Heart left ventricle (tissue), 13 donors: ENCODE results near the gene MACROD1.

ENCODE experiments used
- CTCF ChIP-seq, 12 donors: fragments of 200-600 bp; sonication (generic) in 4 of 12; IDR thresholded peaks; one replicate each; pipeline versions ENCODE4 v1.5.0 to v1.8.0; 2018 to 2022; ENCODE audit warnings: antibody characterized with exemption in 12 of 12, mild to moderate bottlenecking in 5 of 12
- POLR2A ChIP-seq, 2 donors: fragments of 450-650 bp; IDR thresholded peaks; one replicate each; pipeline ENCODE4 v1.6.1; 2017; ENCODE audit warnings: antibody characterized with exemption in 2 of 2, mild to moderate bottlenecking in 2 of 2, moderate library complexity in 2 of 2
- donor health status: ischemic (EF 13 %, LVEDD 7.1; RV severe dilation, severe dysfunction).
- donor health status: DM: no; HTN: yes; CAD: no.
- donor health status: DM: no; HTN: no; CAD: no.
- donor health status: ischemic (EF 25% LVEDD 6.9; RV normal size, moderate dysfunction).
- donor health status: ischemic (EF 25% LVEDD 5.7; RV mildly dilated, moderate dysfunction).
- donor health status: ischemic (EF 35%, LVEDD 5.7; RV mildly dilated, moderate dysfunction).
- donor health status: nonischemic (EF 11% LVEDD 7.7; RV severe dilation, severe dysfunction).
- donor health status: DM: yes; HTN: yes; CAD: no.
- donor health status: PGD.
- donor health status: ischemic (EF 29% LVEDD 5.4; RV normal size, mild dysfunction).
- donor health status: nonischemic (EF 23%, LVEDD 6.1; RV moderate dilation, normal function).

GRCh38 chr11:64180891-64181290 lies 15.0 kb upstream of the MACROD1 start:
- no peak for TF ChIP-seq CTCF (IDR thresholded peaks at IDR 0.05)
- TF ChIP-seq POLR2A (IDR thresholded peaks at IDR 0.05): no peak
